ENCODE results near the gene ANTXR1. TPM values are rescaled to one million over a fixed set of nuclear protein-coding genes. Genes with fewer than 3 reads are reported as not detected.

The ANTXR1 gene
- polyA plus RNA-seq, 1 of the 3 experiments (the other 2 are of a cell fraction) = 114 TPM

DNA sequence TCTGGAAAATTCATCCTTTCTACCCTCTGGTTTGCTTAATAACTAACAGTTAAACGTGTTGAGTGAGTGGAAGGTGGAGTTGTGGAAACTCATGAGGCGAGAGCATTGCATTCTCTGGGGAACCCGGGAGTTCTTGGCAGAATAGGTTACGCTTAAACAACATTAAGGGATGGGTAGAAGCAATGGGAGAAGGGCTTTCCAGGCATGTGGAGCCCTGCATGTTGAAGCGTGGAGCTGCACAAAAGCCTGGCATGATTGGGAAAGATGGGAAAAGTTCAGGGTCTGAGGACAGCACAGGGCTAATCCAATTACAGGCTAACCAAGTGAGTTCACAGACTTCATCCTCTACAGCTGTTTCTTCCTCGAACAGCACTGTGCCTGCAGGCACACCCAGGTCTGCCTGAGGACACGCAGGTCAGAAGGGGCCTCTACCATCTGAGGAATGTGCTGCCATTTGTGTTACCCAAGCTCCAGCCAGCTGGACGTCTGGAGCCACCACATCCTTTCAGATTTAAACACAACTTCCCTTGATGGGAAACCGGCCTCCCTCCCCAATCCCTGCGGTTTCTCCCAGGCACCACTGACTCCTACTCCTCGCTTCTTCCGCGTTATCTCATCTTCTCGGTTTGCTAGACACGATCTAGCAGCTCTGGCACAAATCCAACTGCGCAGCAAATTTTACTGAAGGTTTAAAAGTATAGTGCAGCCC, 164.2 kb downstream of the ANTXR1 start:
- peak overlapping the region; percentile 43 to 72 for H3K27ac ChIP-seq (ENCODE audit: low read depth in 2 of 2, low read length in 1 of 2)
- no peak overlapping the region for H3K4me3 ChIP-seq (ENCODE audit: low read depth in 2 of 2, low read length in 1 of 2)
- H3K4me1 ChIP-seq (ENCODE audit: control insufficient read depth in 1 of 2, insufficient read depth in 2 of 2, low read depth in 1 of 2, low read length in 1 of 2) = peaks cover 22 to 23% of the 10 kb centered on the region in 2 experiments
- no peaks in the 10 kb centered on the region for H3K9me2 ChIP-seq
- ChIA-PET CTCF (interaction anchor here (1.0 kb wide), 1 partner anchor 129 kb away, joined by 4 read pairs; no protein-coding TSS in a partner anchor), POLR2A (interaction anchor here (1.1 kb wide), 1 partner anchor 163 kb away, joined by 3 read pairs; no protein-coding TSS in a partner anchor)
- H3K27me3 ChIP-seq (ENCODE audit: insufficient read depth) = no peaks in the 10 kb centered on the region
- H4K20me1 ChIP-seq (ENCODE audit: insufficient read depth) = no peaks in the 10 kb centered on the region
- peaks cover 32 to 38% of the 10 kb centered on the region in 2 experiments for H3K36me3 ChIP-seq (replicated peaks in 1 of 2; ENCODE audit: control insufficient read depth in 1 of 2, insufficient read depth in 2 of 2, low read length in 1 of 2)
- H3F3A ChIP-seq (replicated peaks; ENCODE audit: insufficient read depth) = peaks cover 19% of the 10 kb centered on the region
- peak; percentile 41 for DNase-seq
- peak overlapping the region; percentile 53 for H3K4me2 ChIP-seq
- no peak overlapping the region for H2AFZ ChIP-seq (ENCODE audit: low read depth)
- no peaks in the 10 kb centered on the region for H3K79me2 ChIP-seq (ENCODE audit: insufficient read depth)
- H3K9ac ChIP-seq = peak overlapping the region; percentile 29
- WGBS (ENCODE audit: low lambda C conversion rate) = 59% methylated on average over 15 of the region's 16 CpGs
- H3K9me3 ChIP-seq = no peaks in the 10 kb centered on the region
- TF ChIP-seq, protein P1, sequence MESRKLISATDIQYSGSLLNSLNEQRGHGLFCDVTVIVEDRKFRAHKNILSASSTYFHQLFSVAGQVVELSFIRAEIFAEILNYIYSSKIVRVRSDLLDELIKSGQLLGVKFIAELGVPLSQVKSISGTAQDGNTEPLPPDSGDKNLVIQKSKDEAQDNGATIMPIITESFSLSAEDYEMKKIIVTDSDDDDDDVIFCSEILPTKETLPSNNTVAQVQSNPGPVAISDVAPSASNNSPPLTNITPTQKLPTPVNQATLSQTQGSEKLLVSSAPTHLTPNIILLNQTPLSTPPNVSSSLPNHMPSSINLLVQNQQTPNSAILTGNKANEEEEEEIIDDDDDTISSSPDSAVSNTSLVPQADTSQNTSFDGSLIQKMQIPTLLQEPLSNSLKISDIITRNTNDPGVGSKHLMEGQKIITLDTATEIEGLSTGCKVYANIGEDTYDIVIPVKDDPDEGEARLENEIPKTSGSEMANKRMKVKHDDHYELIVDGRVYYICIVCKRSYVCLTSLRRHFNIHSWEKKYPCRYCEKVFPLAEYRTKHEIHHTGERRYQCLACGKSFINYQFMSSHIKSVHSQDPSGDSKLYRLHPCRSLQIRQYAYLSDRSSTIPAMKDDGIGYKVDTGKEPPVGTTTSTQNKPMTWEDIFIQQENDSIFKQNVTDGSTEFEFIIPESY (IDR thresholded peaks at IDR 0.05; ENCODE audit: borderline replicate concordance, low read depth) = peak; percentile 54; the same call in 1 of the 2 replicates
- TF ChIP-seq NRF1 (IDR thresholded peaks at IDR 0.05; ENCODE audit: low read depth, low read length) (no peak), SIN3A (IDR thresholded peaks at IDR 0.05; ENCODE audit: borderline replicate concordance, low read depth, low read length) (0 out of 2 replicates have a peak, but pooled peaks have one; percentile 43), NFIC (IDR thresholded peaks at IDR 0.05; ENCODE audit: borderline replicate concordance) (peak; percentile 89), SMC3 (IDR thresholded peaks at IDR 0.05; ENCODE audit: low read depth, low read length) (no peak), YY1 (IDR thresholded peaks at IDR 0.05; ENCODE audit: low read depth) (no peak), GABPA (IDR thresholded peaks at IDR 0.05; ENCODE audit: low read depth) (no peak; the same call in 1 of the 2 replicates), TCF12 (IDR thresholded peaks at IDR 0.05) (peak; percentile 94), RAD21 (IDR thresholded peaks at IDR 0.05; ENCODE audit: low read length) (no peak), FOXJ3 (CRISPR knock-in tag; IDR thresholded peaks at IDR 0.05) (no peak), MAX (IDR thresholded peaks at IDR 0.05; ENCODE audit: low read depth) (peak; percentile 65; the same call in 1 of the 2 replicates), CHD2 (IDR thresholded peaks at IDR 0.05; ENCODE audit: low read length, partially characterized antibody) (no peak), FOXM1 (IDR thresholded peaks at IDR 0.05; ENCODE audit: low read depth) (peak; percentile 80), POLR2AphosphoS5 (IDR thresholded peaks at IDR 0.05; ENCODE audit: low read depth, low read length) (peak; percentile 56; the same call in 1 of the 2 replicates), RCOR1 (IDR thresholded peaks at IDR 0.05; ENCODE audit: low read length) (no peak), RFX5 (IDR thresholded peaks at IDR 0.05; ENCODE audit: low read length) (no peak), GATA2 (CRISPR knock-in tag; IDR thresholded peaks at IDR 0.05) (no peak), ELF1 (IDR thresholded peaks at IDR 0.05) (peak; percentile 63; the same call in 1 of the 2 replicates), RXRA (IDR thresholded peaks at IDR 0.05; ENCODE audit: borderline replicate concordance, low read depth) (peak; percentile 95), TEAD4 (IDR thresholded peaks at IDR 0.05; ENCODE audit: borderline replicate concordance, insufficient read depth) (peak; percentile 78), CTCF (IDR thresholded peaks at IDR 0.05) (no peak)
- TF ChIP-seq, protein P2, sequence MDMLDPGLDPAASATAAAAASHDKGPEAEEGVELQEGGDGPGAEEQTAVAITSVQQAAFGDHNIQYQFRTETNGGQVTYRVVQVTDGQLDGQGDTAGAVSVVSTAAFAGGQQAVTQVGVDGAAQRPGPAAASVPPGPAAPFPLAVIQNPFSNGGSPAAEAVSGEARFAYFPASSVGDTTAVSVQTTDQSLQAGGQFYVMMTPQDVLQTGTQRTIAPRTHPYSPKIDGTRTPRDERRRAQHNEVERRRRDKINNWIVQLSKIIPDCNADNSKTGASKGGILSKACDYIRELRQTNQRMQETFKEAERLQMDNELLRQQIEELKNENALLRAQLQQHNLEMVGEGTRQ (IDR thresholded peaks at IDR 0.05; ENCODE audit: borderline replicate concordance, low read depth, low read length) = no peak
- TF ChIP-seq, protein P3, sequence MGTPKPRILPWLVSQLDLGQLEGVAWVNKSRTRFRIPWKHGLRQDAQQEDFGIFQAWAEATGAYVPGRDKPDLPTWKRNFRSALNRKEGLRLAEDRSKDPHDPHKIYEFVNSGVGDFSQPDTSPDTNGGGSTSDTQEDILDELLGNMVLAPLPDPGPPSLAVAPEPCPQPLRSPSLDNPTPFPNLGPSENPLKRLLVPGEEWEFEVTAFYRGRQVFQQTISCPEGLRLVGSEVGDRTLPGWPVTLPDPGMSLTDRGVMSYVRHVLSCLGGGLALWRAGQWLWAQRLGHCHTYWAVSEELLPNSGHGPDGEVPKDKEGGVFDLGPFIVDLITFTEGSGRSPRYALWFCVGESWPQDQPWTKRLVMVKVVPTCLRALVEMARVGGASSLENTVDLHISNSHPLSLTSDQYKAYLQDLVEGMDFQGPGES (IDR thresholded peaks at IDR 0.05; ENCODE audit: low read depth, low read length) = no peak
- TF ChIP-seq, protein P4, sequence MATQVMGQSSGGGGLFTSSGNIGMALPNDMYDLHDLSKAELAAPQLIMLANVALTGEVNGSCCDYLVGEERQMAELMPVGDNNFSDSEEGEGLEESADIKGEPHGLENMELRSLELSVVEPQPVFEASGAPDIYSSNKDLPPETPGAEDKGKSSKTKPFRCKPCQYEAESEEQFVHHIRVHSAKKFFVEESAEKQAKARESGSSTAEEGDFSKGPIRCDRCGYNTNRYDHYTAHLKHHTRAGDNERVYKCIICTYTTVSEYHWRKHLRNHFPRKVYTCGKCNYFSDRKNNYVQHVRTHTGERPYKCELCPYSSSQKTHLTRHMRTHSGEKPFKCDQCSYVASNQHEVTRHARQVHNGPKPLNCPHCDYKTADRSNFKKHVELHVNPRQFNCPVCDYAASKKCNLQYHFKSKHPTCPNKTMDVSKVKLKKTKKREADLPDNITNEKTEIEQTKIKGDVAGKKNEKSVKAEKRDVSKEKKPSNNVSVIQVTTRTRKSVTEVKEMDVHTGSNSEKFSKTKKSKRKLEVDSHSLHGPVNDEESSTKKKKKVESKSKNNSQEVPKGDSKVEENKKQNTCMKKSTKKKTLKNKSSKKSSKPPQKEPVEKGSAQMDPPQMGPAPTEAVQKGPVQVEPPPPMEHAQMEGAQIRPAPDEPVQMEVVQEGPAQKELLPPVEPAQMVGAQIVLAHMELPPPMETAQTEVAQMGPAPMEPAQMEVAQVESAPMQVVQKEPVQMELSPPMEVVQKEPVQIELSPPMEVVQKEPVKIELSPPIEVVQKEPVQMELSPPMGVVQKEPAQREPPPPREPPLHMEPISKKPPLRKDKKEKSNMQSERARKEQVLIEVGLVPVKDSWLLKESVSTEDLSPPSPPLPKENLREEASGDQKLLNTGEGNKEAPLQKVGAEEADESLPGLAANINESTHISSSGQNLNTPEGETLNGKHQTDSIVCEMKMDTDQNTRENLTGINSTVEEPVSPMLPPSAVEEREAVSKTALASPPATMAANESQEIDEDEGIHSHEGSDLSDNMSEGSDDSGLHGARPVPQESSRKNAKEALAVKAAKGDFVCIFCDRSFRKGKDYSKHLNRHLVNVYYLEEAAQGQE (IDR thresholded peaks at IDR 0.05; ENCODE audit: low read depth, low read length) = 0 out of 2 replicates have a peak, but pooled peaks have one; percentile 32

All from SK-N-SH (cell line).